Activated T-helper 9 cell treated with anti-CD3 and anti-CD28 coated beads, Interleukin-2, amount 50 U/mL, for 16 hours (primary cell): ENCODE results near the gene KRTCAP2.

Source experiments
- DNase-seq: peaks from one replicate; pipeline ENCODE4 v3.0.0-alpha.2; 2020; ENCODE audit warnings: low read depth

KRTCAP2 gene

DNA sequence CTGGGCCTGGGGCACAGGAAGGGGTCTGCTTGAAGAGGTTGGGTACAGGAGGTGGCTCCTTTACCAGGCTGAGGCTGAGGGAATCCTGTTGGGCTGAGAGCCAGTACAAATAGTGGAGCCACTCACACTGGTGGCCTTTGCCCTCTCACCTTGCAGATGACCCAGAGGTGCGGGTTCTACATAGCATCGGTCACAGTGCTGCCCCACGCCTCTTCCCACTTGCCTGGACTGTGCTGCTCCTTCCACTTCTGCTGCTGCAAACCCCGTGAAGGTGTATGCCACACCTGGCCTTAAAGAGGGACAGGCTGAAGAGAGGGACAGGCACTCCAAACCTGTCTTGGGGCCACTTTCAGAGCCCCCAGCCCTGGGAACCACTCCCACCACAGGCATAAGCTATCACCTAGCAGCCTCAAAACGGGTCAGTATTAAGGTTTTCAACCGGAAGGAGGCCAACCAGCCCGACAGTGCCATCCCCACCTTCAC lies 39.3 kb downstream of the KRTCAP2 start:
- no peak for DNase-seq

DNA sequence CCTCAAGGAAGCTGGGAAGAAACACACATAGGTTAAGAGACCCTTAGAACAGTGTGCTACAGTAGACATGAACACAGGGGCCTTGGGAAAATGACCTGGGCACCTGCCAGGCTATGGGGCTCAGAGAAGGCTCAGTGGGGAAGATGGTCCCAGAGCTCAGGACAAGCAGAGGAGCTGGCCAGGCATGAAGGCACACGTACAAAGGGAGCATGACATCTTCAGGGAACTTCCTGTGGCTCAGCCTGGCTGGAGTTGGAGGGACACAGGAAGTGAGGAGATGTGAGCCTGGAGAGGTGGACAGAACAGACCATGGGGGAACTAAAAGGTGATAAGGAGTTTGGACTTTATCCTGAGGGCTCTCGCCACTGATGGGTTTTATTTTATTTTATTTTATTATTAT lies 41.2 kb downstream of the KRTCAP2 start:
- no peak for DNase-seq

DNA sequence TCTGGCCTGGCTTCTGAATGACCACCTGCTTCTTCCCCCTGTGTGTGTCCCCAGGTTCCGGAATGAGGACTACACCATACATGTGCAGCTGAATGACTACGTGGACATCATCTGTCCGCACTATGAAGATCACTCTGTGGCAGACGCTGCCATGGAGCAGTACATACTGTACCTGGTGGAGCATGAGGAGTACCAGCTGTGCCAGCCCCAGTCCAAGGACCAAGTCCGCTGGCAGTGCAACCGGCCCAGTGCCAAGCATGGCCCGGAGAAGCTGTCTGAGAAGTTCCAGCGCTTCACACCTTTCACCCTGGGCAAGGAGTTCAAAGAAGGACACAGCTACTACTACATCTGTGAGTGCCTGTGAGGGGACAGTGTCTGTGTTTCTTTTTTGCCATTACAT lies 41.8 kb downstream of the KRTCAP2 start:
- no peak for DNase-seq

DNA sequence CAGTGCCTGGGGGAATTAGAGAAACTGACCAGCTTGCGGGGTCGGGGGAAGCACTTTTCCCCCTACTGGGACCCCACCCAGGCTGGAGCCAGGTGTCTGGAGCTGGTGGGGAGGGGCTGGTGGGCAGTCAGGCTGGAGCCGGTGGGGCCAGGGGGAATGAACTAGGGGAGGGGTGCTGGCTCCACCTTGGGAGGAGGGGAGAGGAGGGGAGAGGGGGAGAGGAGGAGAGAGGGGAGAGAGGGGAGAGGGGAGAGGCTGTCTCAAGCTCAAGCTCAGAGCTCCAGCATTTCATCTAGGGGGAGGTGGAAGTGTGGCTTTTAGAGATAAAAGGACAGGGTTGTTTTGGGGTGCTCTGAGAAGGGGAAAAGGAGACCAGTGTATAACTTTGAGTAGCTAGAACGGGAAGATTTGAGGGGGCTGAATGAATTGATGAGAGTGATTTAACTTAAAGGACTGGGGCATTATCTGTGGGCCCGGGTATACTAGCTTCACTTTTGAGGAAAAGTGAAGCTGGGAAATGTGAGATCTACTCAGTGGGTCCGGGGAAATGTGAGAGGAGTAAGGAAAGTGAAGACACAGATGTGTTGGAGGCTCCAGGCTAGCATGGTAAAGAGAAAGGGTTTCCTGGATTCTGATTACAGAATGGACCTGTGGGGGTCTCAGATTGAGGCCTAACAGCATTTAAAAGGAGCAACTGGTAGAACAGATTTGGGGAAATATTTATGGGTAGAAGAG lies 42.7 kb downstream of the KRTCAP2 start:
- no peak for DNase-seq

DNA sequence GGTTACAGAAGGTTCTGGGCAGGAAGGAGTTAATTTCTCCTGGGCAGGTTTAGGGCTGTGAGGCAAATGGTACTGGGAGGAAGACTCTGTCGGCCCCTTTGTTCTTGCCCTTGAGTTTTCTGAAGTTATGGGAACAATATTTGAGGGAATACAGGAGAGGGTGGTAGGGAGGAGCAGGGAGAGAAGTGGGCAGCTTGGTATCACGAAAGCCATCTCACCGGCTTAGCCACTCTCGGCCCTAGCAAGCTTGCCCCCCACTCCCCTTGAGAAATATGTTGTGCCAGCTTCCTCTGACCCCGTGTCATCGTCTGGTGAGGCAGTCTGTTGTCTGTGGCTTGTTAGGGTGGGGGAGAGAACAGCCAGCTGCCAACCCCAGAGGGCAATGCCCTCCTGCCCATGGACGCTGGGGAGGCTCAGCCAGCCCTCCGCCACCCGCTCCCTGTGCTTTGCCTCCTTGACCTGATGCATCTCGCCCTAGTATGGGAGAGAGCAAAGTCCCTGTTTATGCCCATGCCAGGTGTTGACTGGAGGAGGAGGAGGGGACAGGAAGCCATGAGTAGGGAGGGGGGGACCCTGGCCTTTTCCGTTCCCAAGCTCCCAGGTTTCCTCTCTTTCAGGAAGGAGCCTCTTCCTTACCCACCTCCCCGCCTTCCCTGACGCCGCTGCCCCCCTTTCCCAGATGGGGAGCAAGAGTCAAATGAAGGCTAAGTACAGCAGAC lies 44.2 kb downstream of the KRTCAP2 start:
- no peak for DNase-seq

DNA sequence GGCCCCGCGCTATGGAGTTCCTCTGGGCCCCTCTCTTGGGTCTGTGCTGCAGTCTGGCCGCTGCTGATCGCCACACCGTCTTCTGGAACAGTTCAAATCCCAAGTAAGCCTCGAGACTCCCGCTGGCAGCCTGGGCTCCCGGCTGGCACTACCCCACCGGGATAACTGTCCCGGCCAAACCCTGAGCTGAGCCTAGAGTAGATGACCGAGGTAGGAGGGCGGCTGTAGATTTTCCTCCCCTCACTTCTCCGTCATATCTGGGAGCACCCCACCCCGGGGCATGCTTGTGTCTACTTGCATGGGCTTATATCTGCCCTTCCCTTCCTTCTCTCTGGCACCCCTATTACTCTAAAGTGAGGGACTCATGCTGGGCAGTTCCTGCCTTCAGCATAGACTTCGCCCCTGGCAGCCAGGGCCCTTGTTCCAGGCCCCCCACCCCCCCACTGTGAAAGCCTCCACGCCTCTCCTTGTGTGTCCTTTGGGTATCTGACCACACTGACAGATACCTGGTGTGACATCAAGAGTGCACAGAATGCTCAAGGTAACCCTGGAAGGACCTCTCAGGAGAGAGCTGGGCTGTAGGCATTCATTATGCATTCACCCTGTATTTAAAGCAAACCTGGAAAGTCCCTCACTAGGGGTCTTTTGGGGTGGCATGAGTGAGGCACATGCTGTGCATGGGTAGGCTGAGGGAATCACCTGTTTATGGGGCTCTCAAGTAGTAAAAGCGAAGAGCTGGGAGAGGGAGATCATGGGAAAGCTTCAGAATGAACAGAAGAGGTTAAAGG lies 44.9 kb downstream of the KRTCAP2 start:
- no peak for DNase-seq

DNA sequence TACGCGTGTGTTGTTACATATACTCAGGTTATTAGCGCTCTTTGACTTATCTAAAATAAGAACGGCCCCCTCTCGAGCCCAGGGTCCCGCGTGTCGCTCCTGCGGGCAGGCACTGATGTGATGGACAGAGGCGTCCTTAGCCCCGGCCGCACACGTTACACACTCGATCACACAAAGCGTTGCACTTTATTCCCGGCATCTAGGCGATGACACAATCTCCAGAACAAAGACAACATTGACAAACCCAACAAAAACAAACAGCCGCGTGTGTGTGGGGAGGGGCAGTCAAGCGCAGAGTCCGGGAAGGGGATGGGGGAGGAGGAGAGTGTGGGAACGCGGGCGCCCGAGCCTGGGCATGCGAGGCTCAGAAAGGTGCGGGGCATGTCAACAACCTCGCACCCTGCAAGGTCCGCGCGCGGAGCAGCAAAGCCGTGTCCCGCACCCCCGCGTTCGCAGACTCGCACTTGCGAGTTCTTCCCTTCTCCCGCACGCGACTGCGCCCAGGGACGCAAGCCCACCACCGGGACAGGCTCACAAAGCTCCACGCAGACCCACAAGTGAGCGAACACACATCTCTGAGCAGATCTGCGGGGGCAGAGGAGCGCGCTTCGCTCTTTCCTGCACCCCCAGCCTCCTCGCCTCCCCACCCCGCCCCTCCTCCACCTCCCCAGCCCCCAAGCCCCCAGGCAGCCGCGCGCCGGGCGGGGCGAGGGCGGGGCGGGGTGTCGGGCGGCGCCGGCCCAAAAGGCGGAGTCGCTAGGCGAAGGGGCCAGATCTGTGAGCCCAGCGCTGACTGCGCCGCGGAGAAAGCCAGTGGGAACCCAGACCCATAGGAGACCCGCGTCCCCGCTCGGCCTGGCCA lies 45.8 kb downstream of the KRTCAP2 start, which contains the start of gene EFNA1:
Gene EFNA1, plus strand, starts transcription at position 772 of the 862 bp plus-strand sequence. CDS start 102 bp downstream, outside the sequence.
- no peak for DNase-seq

DNA sequence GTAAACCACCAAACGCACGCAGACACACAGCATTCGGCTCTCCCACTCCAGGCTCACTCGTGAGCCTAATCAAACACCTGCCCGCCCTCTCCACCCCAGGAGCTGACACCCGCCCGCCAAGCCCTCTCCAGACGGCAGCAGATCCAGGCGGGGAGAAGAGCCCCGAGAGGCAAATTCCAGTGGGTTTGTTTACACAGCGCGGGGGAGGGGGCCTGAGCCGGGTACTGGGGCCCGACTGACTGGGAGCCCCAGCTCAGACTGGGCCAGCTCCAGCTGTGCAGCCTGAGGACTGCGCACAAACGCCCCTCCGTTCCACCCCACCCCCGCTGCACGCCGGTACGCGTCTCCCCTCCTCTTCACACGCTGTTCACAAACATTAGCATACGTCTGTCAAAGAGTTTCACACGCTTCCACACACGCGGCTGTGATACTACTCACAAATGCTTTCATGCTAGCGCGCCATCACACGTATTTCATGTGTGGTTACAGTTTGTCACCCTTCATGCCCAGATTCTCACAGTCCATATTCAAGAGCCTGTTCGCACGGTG lies 46.5 kb downstream of the KRTCAP2 start:
- no peak for DNase-seq

DNA sequence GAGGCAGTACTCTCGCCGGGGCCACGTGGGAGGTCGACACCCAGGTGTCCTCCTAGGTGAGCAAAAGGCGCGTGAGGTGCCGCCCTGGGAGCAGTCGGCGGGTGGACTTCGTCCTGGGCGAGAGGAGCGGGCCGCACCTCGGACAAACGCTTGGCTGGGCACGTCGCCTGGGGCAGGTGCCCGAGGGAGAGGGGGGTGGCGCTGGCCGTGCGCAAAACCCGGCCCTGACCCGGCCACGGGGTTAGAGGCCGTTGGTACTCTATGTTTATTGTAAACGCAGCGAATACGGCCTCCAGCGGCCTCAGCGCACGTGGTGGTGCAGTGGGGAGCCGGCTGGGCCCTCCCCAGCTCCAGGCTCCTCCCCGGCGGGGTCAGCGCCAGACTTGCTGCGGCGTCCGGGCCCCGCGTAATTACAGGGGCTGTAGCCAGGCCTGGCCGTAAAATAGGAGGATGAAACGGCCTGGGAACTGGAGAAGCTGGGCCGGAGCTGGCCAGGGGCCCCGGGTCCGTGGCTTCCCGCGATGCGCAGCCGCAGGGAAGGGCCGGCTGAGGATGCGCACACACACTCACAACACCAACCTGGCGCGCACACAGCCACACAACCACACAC lies 47.1 kb downstream of the KRTCAP2 start:
- DNase-seq = no peak

DNA sequence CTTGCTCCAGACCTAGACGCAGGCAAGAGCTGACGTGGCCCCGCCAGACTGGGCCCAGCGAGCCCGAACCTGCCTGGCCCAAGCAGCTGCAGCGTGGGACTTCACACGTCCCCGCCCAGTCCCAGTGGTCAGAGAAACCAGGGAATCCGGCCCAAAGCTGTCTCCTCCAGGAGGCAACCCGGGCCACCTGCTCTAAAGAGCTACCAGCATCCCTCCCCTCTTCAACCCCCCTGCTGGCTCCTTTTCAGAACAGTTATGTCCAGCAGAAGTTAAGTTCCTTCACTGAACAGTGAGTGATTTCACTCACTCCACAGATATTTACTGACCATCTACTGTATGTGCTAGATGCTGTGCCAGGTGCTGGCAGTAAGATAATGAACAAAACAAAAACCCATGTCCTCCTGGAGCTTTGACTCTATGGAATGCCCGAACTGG lies 47.6 kb downstream of the KRTCAP2 start:
- DNase-seq = no peak

DNA sequence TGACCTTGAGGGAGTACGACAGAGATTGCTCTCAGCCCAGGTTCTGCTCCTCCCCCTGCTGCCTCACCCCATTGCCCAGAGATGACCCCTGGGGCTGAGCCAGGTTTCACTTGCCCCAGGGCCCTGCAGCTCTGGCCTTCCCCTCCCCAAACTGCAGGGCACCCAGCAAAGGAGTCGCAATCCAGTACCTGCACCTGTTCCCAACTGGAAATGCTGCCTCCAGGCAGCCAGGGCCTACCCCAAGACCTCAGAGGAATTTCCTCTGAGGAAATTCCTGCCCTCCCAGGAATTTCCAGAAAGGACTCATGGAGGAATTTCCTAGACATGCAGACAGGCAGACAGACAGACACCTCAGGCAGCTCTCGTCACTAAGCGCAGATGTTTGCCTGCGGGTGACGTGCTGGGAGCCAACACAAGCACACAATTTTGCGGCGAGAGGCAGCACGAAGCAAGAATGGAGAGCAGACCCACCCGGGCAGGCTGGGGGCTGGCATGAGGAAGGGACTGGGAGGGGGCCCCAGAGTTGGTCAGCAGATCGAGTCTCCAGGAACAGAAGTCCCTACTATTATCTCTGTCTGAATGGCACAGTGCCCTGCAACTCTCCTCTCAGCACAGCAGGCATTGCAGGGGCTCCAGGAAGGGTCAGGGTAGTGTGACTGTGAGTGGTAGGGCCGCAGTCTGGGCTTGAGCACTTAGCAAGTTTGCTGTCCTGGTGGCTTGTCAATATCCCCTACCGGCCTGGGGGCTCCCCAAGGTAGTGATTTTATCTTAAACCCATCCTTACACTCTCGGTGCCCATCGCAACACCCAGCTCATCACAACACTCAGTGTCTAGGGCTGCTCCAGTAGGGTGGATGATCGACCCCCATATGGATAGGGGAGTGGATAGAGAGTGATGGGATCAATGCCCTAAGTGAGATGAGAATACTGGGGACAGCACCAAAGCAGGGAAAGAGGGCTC lies 48.3 kb downstream of the KRTCAP2 start:
- no peak for DNase-seq

DNA sequence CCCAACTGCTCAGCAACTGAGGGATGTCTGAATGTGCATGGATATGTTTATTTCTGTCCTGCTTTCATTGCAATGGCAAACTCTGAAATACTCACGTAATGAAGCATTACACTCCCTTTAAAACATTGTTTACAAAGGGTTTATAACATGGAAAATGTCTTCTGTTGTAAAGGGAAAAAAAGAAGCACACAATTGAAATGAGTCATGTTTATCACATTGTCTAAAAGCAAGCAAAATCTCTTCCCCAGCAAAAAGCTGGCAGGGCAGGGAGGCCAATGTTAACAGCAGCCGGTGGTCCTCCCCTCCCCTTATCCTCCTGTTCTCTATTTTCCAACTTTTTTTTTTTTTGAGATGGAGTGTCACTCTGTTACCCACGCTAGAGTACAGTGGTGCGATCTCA lies 49.3 kb downstream of the KRTCAP2 start:
- DNase-seq = no peak

DNA sequence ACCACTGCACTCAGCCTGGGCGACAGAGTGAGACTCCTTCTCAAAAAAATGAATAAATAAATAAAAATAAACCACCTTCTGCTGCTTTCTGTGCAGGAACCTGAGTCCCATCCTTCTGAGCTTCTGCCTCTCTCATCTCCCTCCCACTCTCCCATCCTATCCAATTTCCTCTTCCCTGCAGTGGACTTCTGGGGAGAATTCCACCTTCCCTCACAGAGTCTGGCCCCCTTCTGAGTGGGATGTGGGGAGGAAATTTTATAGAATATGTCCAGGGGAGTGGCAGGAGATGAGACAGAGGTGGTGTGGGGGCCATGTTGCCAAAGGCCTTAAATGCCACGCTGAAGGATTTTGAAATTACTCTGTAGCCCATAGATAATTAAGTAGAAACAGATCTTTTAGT lies 50.8 kb downstream of the KRTCAP2 start:
- no peak for DNase-seq

DNA sequence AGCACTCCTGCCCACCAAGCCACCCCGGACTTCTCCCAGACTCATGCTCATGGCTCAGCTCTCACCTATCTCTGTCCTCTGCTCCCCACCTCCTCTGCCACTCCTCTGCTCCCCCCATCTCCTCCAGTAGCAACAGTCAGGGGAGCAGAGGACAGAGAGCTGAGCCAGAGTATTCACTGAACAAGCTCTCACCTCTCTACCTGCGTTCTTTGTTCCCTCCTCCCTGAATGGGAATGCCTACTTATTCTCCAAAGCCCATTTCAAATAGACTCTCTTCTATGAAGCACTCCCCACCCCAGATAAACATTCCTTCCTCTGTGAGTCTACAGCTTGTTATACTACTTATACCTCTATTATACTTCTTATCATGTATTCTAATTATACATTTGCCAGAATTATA lies 51.9 kb downstream of the KRTCAP2 start:
- DNase-seq = no peak

DNA sequence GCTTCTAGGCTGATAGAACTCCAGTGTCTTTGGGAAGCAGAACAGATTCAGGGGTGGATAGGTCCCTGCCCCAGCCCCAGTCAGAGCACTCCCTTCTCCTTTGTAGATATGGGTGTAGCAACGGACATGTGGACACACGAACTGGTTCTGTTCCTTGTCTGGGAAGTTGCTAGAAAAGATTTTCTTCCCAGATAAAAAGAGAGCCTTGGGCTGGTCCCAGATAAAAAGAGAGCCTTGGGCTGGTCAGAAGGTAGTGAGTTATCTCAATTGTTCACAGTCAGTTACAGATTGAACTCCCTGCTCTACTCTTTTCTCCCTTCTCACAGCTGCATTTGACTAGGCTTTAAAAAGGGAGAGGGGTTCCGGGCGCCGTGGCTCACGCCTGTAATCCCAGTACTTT lies 52.9 kb downstream of the KRTCAP2 start:
- DNase-seq = no peak
